Hematopoietic multipotent progenitor cell treated with erythropoietin and hydrocortisone succinate and interleukin-3 and kit ligand, for 15 days (in vitro differentiated cells): ENCODE data around the gene DNM3.

Source experiments
- DNase-seq: peaks from one replicate; pipeline ENCODE4 v3.0.0-alpha.2; 2015; ENCODE audit warnings: low spot score

DNM3 gene

GRCh38 chr1:171973421-171973820 lies 132.1 kb downstream of the DNM3 start:
- DNase-seq = no peak

GRCh38 chr1:171981303-171981702 lies 140.0 kb downstream of the DNM3 start:
- no peak for DNase-seq

GRCh38 chr1:171983584-171983983 lies 142.3 kb downstream of the DNM3 start:
- no peak for DNase-seq

- DNase-seq = no peak
These were observed 143.0 kb downstream of the DNM3 start for GRCh38 chr1:171984262-171984661.

DNA sequence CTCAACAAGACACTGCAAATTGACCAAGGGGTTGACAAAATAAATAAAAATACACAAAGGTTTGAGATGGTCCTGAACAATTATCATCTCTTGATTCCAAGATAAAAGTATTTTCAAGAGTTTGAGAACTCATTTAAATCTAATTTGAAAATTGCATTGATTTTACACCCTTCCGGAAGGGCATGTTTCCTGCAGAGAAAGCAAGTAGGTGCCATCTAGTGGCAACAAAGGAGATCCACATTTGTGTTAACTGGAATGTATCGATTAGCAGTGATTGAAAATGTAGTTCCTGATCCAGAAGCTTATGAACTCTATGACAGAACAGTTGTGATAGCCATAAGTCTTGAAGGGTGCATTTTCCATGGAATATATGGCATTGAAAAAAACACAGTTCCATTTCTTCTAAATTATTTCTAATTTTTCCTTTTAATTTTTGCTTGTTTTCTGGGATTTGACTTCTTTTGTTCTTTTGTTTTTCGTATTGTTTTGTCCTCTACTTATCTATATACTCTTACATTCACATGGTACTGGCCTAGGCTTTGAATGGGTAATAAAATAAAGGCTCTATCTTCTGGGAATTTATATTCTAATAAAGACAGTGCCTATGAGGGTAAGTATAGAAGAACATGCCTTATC lies 143.7 kb downstream of the DNM3 start:
- peak; percentile 30 for DNase-seq

DNA sequence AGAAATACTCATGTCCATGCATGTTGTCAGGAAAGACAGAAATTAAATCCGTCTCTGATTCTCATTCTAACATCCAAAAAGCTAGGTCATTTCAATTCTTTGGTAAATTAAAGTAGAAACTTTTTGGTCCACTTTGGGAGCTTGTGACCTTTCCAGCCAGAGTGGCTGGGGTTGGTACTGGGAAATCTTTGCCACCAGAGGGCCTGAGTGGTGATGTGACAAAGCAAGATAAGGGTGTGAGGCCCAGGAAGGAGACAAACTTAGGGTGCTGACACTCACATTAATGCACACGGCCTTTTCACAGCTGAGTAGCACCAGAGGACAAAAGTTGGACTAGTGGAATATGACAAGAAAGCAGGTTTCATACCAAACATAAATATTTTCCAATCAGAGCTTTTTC lies 144.3 kb downstream of the DNM3 start:
- peak; percentile 10 for DNase-seq

DNA sequence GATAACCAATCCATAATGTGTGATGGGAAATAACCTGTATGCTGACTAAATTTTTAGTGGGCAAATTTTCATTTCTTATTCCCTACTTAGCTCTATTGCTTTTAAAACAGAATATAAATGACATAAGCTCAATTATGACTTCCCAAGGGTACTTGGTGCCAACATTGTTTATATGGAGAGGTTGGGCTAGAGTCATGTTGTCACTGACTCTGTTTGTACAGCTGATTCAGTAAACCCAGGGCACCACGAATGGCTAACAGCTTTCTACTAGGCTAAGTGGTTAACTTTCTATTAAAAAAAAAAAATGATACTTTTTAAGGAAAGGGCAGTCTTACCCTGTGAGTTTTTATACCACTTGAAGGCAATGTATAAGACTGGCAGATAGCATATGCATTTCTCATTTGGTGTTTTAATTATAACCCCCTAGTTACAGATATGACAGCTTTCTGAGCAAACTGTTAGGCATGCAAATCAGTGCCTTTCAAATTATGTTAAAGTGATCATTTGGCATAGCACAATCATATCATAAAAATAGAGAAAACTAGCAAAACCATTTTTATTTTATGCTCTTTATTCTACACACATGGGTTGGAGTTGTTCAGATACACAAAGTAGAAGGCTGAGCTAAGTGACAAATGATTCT lies 147.1 kb downstream of the DNM3 start:
- no peak for DNase-seq

DNA sequence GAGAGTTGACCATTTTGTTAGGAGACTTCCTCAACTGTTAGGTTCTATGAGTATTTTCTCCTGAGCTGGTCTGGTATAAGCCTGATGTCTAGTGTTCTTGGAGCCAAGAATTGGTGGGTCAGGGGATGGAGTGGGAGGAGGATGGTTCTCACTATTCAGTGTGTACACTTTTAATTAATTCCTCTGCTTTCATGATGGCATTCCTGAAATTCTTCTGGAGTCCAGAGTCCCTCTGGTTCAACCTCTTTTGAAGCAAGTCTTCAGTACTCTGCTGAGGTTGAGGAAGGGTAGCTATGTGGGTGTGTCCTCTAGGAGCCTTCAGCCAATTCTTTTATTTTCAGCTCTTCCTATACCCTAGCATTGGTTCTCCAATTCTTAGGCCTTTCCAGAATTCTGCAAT lies 149.1 kb downstream of the DNM3 start:
- DNase-seq = no peak

GRCh38 chr1:171994293-171994692 lies 153.0 kb downstream of the DNM3 start:
- no peak for DNase-seq

DNA sequence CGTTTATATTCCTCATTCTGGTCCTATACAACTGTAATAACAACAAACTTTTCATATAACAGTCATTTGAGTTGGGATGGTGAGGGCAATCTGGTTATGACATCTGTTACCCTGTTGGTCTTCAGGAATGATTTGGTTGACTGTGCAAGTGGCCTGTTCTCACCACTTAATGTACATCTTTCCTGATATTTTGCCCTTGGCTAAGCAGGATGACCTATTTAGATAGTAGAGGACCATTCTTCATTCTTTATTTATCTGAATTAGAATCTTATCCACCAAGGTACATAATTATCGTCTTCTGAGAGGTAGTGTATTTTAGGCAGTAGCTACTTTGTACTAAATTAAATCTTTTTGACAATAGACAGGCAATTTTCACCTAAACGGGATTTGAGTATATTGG lies 154.3 kb downstream of the DNM3 start:
- no peak for DNase-seq

GRCh38 chr1:171997936-171998335 lies 156.6 kb downstream of the DNM3 start:
- DNase-seq = no peak

DNA sequence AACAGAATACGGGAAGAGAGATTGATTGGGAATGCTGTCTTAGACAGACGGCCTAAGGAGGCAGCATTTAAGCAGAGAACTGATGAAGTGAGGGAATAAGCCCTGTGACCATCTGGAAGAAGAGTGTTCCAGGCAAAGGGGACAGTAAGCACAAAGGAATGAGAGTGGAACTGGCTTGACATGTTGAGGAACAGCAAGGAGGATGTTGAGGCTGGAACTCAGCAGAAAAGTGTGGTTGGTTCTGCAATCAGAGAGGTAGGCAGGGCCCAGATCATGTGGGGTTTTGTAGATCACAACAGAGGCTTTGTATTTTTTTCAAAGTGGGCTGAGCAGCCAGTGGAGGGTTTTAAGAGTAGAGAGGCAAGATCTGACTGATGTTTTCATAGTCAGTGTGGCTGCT lies 157.4 kb downstream of the DNM3 start:
- no peak for DNase-seq

GRCh38 chr1:171999756-172000155 lies 158.5 kb downstream of the DNM3 start:
- DNase-seq = no peak

- no peak for DNase-seq
These were observed 160.0 kb downstream of the DNM3 start for GRCh38 chr1:172001288-172001687.

- peak; percentile 10 for DNase-seq
These were observed 161.5 kb downstream of the DNM3 start for GRCh38 chr1:172002725-172003345.

- no peak for DNase-seq
These were observed 162.7 kb downstream of the DNM3 start for GRCh38 chr1:172003766-172004530.

GRCh38 chr1:172004671-172005070 lies 163.4 kb downstream of the DNM3 start:
- no peak for DNase-seq

- DNase-seq = no peak
These were observed 164.6 kb downstream of the DNM3 start for GRCh38 chr1:172005856-172006255.

DNA sequence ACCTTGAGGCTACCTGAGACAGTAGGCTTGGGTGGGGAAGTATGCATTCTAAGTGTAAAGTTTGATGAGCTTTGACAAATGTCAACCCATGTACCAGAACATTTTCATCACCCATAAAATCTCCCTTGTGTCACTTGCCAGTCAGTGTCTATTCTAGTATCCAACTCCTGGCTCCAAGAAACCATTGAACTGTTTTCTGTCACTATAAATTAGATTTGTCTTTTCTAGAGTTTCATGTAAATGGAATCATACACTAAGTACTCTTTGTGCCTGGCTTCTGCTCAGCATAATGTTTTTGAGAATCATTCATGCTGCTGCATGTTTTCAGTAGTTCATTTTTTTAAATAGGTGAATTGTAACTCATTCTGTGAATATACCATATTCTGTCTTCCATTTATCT lies 165.4 kb downstream of the DNM3 start:
- DNase-seq = no peak

- DNase-seq = no peak
These were observed 177.5 kb downstream of the DNM3 start for GRCh38 chr1:172018727-172019311.

GRCh38 chr1:172019976-172020375 lies 178.7 kb downstream of the DNM3 start:
- no peak for DNase-seq

DNA sequence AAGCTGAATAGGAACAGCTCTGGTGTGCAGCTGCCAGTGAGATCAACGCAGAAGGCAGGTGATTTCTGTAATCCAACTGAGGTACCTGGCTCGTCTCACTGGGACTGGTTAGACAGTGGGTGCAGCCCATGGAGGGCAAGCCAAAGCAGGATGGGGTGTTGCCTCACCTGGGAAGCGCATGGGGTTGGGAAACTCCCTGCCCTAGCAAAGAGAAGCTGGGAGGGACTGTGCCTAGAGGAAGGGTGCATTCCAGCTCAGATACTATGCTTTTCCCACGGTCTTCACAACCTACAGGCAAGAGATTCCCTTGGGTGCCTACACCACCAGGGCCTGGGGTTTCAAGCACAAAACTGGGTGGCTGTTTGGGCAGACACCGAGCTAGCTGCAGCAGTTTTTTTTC lies 183.2 kb downstream of the DNM3 start:
- DNase-seq = no peak
